Measurements from ENCODE around the gene FAM107B.

FAM107B gene

DNA sequence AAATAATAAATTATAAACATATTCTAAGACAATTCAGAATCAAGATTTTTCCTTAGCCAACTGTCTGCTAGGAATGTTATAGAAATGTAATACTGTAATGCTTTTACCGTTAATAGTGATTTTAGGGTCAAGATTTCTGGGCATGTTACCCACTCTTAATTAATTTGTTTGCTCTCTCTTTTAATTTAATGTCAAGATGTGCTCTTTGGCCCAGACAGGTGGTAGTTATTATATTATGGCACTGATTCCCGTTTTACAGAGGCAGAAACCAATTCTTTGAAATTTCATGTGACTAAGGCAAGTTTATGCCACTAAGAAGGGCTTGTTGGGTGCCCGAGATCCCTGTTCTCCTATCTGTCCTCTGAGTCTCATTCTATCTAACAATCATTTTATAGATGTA, 959 bp upstream of the FAM107B start:
- DNase-seq = no peak

DNA sequence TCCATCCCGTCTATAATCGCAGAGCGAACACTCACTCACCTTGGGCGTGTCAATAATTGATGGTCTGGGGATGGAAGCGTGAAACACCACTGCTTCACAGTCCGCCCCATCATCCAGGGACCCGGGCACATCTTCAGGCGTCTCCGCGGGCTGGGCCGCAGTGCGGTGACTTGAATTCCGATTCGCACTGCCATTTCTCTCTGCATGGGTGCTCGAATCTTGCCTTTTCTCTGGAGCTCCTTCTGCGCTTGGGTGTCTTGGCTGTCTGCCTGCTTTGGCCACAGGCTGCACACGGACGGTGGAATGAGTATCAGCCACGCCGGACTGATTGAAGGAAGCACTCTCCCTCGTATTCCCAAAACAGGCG, 500 bp downstream of the FAM107B start:
- DNase-seq = no peak

DNA sequence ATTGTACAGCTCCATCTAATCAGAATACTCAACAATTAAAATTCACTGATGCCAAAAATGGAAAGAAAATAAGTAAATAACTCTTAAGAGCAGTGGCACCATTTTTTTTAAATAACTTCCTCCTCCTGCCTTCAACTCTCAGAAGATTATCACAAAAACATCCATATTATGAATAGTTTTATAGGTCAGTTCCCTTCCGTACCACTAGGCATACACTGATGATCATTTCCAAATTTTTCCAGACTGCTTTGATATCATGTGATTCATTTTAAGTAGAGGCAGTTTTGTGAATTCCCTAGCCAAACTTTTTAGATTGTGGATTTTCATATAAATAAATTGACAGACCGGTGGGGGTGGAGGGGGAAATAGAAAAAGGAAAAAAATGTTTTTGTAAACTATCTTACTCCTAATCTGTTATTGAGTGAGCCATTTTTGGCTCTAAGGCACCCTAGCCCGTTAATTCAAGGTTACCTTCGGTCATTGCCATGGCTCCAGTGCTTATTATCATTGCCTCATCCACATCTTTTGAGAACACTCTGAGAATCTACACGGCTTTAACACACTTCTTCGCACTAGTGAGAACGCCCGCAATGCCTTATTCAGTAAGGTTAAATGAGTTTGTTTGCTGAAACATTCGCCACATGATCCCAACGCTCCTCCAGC, 1.0 kb downstream of the FAM107B start:
- DNase-seq = no peak

DNA sequence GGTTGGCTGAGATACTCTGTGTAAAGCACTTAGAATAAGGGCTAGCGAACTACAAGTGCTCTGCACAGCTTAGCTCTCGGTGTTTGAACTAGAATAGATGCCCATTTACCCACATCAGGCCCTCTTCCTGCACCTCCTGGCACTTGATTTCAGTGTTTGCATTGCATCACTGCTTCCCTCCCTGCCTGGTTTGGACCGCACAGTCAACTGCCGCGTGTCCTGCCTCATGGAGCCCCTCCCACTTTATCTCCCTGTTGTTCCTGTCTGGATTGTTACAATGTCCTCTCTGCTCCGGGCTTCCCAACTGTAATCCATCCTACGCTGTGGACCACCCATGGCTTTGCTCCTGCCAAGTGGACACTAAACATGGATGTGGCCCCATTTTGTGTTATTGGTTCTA, 2.3 kb downstream of the FAM107B start:
- no peak for DNase-seq

DNA sequence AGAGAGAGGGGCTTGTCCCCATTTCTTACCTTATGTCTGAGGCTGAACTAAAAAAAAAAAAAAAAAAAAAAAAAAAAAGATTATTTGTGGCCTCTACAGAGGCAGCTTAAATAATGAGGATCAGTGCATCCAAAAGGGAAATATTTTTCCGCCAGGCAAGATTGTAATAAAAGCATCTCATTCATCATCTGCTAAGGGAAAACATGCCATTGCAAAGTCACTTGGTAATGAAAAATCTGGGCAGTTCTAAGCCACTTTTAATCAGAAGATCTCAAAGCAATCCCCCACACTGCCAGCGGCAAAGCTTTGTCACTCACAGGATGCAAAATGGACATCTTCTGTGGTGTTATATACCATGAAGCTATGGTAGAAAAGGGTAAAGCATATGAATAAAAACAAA, 3.8 kb downstream of the FAM107B start:
- no peak for DNase-seq

DNA sequence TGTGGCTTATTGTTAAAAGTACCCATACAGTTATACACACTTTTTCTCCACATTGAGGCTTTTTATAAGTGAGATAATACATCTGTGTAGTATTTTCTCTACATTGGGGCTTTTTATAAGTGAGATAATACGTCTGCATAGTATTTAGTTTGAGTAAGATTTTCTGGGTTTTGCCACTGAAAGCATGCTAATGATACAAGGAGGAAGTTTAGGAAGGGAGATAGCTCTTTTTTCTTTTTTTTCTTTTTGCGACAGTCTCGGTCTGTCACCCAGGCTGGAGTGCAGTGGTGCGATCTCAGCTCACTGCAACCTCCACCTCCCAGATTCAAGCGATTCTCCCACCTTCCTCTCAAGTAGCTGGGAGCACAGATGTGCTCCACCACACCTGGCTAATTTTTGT, 13.3 kb downstream of the FAM107B start:
- no peak for DNase-seq

DNA sequence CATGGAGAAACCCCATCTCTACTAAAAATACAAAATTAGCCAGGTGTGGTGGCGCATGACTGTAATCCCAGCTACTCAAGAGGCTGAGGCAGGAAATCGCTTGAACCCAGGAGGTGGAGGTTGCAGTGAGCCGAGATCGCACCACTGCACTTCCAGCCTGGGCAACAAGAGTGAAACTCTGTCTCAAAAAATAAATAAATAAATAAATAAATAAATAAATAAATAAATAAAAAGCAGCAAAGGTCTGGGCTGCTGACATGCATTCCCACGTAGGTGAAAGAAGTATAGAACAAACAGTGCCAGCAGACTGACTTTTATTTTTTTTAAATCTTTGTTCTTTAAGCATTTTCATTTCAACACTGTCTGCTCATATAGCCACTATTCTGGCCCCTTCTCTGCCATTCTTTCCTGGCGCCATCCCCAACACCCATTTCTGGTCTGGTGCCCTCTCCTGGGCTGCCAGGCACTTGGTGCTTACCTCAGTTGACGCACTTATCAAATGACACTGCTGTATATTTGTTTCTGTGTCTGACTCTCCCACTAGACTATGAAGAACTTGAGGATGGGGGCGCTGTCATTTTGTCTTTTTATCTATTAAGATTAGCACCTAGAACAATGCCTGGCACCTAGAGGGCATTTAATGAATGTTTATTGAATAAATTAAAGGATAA, 15.6 kb downstream of the FAM107B start:
- peak; percentile 5 for DNase-seq

DNA sequence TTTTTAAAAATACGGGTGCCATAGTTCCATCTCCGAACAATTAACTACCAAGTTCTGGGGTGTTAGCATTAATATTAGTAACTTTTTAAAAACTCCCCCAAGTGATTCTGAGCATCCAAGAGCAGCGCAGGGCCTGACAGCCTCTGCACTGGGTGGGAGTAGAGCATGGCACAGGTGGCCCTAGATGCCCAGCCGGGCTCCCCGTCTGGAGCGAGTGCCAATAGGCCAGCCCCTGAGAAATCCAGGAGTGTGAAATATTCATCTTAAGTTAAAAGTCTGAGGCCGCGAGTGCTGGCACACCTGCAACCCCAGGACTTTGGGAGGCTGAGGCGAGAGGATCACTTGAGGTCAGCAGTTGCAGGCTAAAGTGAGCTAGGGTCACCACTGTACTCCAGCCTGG, 16.2 kb downstream of the FAM107B start:
- no peak for DNase-seq

DNA sequence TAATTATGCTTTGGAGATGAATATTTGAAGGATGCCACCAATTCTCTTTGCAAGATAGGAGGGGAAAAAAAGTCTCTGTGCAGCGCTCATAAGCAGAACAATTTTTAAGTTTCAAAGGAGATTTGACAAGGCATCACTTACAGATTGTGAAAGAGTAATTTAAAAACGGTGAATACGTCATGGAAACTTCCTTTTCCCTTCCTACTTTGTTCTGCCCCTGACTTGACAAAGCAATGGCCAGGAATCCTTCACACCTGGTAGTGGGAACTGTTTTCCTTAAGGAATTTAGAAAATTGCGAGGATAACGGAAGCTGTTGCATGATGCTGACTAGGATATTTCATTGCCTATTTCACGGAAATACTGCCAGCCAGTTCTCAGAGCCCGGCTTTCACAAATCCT, 16.7 kb downstream of the FAM107B start:
- DNase-seq = no peak

DNA sequence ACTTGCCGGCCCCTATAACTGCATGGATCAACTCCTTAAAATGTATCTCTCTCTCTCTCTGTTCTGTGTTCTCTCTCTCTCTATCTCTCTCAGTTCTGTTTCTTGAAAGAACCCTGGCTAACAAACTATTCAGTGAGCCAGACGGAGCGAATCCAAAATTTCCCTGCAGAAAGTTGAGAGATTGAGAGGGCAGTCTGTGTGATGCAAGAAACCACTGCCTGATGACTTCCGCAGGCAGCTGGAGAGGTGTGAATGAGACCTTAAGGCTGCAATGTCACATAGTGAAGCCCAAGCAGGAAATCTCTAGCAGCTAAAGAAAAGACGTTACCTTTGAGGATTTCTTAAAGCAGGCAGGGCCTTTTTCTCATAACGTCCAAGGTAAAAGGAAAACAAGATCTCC, 17.3 kb downstream of the FAM107B start:
- DNase-seq = no peak

DNA sequence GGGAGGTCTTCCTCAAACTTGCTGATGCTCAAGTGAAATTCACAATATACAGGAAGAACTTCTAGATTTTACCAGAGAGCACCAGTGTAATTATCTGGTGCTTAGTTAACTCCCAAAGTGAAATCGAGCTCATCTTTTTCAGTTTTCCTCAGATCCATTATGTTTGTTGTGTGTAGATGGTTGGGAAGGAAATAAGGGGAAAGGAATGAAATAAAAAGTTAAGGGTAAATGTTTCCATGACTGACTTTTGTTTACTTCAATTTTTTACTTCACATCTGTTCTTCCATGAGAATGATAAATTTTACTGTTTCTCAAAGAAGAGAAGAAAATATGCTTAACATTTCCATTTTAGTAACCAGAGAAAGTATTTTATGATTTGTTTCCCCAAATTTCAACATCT, 21.3 kb downstream of the FAM107B start:
- DNase-seq = no peak

DNA sequence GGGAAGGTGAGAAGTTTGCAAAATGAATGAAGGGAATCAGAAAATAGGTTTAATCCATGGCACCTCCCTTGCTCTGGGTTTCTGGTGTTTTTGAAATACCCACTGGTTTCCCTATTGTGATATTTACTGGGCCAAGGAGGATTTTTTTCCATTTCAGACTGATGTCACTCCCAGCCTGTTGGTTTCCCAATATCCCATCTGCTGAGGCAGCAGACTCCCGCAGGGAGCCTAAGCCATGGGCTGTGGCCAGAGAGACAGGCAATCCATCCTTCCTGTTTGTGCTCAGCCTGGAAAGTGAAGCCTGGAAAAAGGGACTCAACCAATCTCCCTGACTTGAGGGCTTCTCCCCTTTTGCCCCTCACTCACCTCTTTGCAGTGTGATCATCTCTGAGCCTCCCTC, 22.8 kb downstream of the FAM107B start:
- peak; percentile 38 for DNase-seq

DNA sequence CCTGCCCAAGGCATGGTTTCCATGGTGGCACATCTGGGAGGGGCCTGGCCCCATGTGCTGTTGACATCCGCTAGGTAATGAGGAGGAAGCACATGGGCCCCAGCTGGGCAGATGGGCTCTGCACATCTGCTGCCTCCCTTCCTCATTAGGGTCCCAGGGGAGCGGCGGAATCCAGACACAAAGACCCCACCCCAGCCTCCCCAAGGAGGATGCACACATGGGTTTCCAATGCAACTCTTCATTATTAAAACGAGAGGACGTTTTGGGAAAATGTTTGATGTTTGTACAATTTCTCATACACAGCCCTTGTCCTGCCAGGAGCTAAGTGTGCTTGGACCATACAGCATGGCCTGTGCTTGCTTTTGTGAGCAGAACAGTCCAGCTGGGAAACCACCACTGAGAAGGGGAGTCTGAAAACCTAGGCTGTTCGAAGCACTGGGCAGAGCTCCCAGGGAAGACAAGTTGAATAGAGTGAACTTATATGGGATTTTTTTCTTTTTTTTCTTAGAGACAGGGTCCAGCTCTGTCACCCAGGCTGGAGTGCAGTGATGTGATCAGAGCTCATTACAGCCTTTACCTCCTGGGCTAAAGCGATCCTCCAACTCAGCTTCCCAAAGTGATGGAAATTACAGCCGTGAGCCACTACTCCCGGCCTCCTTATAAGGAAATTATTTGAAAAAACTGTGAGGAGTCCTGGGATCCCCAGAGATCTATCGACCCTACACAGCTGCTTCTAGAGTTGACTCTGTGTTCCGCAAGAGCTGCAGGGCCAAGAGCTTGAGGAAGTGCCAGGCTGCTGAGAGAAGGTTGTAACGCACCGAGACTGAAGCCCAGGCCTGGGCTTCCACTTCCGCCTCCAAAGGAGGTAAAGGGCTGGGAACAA, 23.4 kb downstream of the FAM107B start:
- DNase-seq = peak; percentile 38

DNA sequence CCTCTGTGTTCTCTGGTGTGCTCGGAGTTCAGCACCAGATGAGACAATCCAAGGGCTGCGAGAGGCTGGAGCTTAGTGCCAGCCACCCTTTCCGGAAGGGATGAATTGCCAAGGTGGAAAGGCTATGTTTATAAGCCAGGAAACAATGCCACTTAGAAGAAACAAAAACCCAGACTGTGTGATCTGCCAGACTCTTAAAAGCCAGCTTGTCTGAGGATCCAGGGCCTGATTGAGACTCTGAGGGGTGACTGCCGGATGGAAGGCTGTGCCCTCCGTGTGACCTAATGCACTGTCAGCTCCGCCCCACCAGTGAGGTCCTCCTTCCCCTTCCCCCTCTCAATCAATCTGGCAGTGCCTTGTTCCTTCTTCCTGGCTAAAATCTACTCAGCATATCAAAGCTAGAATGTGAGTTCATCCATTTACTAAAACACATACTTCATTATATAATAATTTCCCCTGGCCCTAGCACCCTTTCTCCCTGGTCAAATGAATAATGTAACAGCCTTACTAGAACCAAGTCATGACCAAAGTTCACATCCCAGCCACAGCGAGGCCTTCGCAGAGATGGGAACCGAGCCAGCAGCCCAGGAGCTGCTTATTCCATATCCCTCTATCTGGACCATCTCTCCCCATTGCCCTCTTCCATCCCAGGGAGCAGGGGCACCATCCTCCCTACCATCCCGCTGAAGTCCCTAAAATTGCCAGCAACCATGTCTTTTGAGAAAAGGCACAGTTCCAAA, 25.5 kb downstream of the FAM107B start:
- DNase-seq = no peak

DNA sequence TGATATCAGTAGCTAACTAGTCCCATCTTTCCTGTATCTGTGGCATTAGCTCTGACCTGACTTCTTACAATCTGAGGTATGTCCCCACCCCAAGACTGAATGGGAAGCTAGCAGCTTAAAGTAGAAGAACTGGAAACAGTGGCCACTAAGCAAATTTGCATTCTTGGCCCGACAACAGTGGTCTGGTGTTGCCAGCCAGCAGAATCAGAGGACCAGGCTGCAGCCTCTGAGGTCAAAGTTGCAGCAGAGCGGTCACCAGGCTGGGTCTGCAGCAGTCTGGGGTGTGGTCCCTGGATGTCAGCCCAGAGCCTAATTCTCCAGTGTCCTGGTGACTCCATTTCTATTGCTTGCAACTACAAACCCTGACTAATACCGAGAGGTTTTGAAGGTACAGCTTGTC, 26.3 kb downstream of the FAM107B start:
- no peak for DNase-seq

DNA sequence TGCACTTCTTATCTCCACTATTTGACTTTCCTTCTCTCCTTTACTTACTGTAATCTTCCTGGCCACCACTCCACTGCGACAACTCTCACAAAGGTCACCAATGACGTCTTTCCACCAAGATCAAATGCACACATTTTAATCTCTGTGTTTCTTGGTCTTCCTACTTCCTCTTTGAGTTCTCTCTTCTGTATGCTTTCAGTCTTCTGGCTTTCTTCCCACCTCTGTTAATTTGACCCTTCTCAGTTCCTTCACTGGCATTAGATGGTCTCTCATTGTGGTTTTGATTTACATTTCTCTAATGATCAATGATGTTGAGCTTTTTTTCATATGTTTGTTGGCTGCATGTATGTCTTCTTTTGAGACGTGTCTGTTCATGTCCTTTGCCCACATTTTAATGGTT, 31.9 kb downstream of the FAM107B start:
- DNase-seq = no peak

DNA sequence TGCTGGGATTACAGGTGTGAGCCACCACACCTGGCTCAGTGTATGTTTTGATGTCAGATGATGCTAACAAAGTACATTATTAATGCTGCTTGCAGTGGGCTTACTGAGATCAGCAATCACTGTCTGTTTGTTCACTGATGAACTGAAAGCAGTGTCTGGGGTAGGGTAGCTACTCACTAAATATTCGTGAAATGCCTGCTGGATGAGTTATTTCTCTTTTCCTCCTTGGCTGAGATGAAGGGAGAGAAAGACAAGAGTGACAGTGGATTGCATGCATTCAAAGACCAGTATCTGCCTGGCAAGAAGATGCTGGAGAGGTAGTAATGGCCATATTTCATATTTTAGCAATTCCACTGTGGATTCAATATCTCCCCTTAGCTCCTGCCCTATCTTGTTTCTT, 32.3 kb downstream of the FAM107B start:
- no peak for DNase-seq

DNA sequence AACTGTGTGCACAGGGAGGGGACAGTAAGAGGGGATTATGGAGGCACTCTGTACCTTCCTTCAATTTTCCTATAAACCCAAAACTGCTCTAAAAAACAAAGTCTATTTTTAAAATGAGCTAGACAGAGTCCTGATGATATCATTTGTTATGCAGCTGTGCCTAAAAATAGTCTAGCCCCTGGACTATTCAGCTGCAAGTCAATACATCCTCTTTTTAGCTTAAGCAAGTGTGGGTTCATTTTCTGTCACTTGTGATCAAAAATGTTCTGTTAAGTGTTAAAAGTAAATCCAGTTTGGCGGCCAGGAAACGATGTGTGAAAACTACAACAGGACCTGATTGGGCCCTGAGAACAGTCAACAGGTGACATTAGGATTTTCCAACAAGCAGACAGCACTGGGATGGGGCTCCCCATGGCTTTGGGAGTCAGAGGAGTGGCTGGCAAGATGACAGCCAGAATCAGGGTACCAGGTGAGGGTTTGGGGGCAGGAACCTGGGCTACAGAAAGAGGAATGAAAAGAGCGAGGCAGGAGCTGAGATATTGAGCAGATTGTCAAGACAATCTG, 33.9 kb downstream of the FAM107B start:
- DNase-seq = no peak

DNA sequence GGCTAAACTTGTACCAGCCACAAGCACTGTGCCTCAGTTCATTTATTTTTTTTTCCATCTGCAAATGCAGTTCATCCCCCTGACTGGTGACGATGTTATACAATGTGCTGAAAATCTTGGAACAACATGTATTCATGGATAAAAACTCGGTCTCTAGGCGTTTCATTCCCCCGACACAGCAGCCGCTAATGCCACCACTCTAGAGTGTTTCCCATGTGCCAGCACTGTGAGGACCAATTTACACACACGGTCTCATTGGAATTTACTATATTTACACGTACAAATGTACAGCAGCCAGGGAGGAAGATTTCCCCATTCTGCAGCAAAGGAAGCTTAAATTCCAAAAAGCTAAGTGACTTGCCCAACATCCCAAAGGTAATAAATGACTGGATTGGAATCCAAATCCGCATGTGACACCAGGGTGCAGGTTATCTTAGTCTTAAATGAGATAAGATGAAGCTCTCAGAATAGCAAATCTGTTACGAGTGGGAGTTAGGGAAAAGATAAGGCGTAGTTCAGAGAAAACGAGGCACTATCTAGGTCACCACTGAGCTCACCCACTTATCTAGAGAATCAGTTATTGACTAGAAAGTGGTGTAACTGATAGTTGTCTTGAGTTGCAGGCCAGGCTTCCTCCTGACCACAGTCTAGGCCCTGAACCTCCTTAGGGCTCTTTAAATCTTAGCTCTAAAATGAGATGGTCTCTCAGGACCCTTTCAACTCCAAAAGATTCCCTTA, 36.7 kb downstream of the FAM107B start:
- DNase-seq = no peak

DNA sequence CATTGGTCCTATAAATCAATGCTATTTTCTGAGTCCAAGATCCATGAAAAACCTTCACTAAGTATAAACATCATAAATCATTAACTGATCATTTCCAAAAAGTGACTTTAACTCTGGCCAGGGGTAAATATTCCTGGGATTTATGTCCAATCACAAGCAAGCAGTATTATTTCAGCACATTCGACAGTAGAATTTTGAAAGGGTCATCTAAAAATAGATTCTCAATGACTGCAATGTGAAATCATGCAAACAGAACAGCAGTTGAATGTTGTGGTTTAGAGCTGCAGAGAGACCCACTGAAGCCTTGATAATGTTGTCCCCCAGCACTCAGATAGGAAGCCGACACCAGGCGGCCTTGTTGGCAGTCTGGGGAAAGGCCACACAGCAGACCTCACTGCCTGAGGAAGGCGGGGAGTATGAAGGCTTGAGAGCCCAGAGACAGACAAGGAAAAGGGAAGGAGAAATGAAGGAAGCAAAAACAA, 38.1 kb downstream of the FAM107B start:
- DNase-seq = peak; percentile 75

DNA sequence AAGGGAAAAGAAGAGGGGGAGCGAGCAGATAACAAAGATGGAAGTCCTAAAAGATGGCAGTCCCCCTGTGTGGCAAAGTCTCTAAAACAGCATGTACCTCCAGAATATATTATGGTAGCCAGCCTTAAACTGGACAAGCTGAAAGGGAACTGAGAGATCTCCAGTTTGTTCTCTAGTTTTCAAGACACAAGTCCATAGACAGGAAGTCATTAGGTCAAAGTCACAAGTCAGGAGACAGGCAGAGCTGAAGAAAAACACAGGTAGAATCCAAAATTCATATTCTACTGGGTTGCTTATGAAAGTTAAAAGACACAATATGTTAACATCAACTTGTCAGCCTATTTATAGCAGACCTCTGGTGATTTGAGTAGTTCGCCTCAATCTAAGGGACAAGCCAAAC, 38.7 kb downstream of the FAM107B start:
- DNase-seq = no peak

DNA sequence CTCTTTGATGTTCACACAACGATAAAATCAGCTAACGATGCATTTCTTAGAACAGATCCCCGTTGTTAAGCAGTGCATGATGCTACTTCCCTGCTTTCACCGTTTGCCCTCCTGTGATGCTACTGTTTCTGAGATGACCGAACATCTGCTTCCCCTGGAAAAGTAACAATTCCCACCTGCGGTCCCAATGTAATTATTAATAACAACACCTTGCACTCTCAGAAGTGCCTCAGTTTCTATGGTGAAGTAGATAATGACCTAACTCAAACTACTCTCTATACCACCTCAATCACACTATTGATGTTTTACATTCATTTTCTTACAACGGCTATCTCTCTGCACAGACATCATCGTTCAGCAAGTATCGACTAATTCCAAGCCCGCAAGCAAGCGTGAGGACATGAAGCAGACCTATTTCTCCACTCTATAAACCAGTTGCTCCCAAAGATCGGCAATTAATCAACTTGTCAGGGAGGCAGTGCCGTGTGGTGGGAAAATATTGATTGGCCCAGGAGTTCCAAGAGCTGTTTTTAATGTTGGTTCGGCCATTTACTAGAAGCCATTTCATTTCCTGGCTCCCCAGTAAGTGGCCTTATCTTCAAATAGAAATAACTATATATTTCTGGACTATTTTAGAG, 42.7 kb downstream of the FAM107B start:
- DNase-seq = no peak

Measured in NCI-H1694 (cell line).